HG03460 (cell line): ENCODE data around the gene MBNL1.
A peak's percentile ranks its signal among the peaks of the same experiment; 100 is the strongest.
"Not testable (repeated sequence)": the region's sequence is repeated elsewhere in the genome, so short reads cannot be mapped to it uniquely, and the experiment has no call there.

ENCODE experiments used
- ATAC-seq: cut with Tn5 transposase; IDR thresholded peaks from one replicate; pipeline ENCODE4 v1.9.1; 2021; ENCODE audit not compliant: unreplicated experiment

MBNL1 gene

DNA sequence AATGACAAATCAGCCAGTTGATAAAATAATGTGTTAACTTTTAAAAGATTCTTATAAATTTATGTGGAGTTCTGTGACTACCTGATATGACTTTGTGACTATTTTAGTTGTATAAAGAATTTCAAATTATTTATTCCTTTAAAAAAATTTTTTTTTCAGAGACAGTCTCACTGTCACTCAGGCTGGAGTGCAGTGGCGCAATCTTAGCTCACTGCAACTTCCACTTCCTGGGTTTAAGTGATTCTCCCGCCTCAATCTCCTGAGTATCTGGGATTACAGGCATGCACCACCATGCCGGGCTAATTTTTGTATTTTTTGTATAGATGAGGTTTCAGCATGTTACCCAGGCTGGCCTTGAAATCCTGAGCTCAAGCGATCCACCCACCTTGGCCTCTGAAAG lies 48.5 kb downstream of the MBNL1 start:
- no peak for ATAC-seq

DNA sequence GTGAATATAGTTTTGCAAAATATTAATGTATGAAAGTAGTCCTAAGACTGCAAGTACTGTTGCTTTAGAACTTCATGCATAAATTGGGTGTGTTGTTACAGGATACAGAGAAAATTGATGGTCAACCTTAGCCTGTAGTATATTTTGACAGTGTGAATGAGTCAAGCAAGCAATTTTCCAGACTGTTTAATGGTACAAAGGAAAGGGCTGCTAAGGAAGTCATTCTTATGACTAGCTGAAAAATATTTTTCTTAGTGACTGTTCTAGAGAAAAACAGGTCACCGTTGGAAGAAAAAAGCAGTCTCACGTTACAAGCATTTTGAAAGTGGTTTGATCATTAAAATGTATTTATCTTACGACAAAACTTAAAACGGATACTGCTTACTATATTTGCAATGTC lies 49.2 kb downstream of the MBNL1 start:
- no peak for ATAC-seq

DNA sequence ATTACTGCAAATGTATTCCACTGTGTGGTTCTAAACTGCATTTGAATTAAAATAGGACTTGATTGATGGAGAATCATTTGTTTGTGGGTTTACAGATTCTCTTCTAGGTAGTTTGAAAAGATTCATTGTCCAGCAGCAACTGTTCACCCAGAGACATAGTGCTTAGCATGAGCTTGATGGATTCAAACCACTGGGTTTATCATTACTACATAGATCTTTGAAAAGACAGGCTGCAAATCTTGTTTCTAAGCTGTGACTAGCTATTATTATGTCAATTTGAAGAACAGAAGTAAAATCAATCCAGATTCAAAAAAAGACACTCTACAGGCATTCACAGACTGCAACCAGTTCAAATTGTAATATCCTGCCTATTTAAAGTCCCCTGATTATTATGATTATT lies 49.8 kb downstream of the MBNL1 start:
- no peak for ATAC-seq

DNA sequence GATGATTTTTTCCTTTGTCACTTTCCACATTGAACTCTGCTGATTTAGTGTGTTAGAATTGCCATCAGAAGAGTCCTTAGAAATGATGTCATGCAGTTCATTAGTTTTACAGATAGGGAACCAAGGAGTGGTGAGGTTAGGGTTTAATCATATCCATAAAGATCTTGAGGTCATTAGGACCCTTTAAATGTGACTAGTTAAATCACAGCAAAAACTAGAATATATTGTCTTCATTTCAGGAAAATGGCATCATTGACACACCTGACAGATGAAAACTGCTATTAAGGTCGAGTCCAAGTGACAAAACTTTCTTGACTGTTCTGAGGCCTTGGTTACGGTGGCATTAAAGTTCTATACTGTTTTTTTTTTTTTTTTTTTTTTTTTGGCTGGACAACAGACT lies 50.5 kb downstream of the MBNL1 start:
- no peak for ATAC-seq

- ATAC-seq: no peak
Measured at GRCh38 chr3:152319831-152320617, 51.3 kb downstream of the MBNL1 start.

DNA sequence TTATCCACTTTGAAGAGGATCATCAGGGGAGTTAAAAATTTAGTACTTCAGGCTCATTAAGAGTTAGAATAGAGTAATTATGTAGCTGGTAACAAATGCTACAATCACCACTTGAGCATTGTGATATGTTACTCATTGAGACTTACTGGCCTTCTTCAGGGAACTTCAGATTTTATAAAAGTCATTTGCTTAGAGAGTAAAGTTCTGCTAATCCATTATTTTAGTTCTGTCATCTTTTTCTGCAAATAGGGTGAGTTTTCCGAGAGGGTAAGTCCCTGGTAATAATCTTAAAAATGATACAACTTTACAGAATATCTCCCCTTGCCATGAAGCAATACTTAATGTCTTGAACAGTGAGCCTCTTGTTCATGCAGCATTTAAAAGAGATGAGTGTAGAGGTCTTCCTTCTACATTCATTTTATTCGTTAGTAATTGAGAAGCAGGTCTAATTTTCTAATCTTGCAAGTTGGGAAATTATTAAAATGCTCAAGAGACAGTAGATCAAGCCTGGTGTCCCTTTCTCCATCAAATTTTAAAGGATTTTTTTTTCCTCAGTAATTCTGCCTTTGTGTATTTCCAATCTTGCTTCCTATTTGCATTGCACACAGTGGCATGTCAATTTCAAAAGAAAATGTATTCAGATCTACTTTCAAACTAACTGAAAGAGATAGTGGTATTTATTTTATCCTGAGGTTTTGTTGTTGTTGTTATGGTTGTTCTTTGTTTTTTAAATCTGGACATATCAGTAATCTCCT lies 52.6 kb downstream of the MBNL1 start:
- no peak for ATAC-seq

GRCh38 chr3:152321955-152322377 lies 53.2 kb downstream of the MBNL1 start:
- no peak for ATAC-seq

- peak; percentile 75 for ATAC-seq
Measured at GRCh38 chr3:152322756-152323155, 54.0 kb downstream of the MBNL1 start.

DNA sequence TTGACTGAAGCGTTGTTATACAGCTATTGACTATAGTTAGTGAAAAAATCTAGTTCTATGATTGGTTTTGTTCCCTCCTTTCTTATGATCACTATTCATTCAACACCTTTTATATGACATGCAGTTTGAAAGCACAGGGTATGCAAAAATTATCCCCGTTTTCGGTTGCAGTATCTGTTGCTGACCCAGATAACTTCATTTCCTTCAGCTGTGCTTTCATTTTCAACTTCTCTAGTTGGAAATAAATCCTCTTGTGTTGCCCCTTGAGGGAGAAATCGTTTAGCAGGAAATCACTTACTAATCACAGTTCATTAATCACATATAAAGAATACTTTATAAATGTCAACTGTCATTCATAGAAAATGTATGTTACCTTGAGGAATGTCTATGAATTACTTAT lies 55.1 kb downstream of the MBNL1 start:
- peak; percentile 77 for ATAC-seq

DNA sequence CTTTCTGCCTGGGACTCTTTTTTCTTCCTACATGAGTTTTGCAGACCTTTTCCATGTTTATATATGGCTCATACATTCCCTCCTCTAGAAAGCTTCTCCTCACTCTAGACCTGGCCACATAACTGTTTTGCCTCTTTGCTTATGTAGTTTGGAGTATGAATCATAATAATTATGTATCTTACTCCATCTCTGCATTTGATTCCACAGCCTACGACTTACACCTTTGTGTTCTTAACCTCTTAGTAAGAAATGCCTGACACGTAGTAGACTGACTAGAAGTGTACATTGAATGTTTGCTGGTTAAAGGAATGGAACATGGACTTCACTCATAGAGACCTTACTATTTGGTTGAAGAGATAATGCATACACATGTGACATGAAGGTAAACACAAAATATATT lies 56.4 kb downstream of the MBNL1 start:
- ATAC-seq: no peak

DNA sequence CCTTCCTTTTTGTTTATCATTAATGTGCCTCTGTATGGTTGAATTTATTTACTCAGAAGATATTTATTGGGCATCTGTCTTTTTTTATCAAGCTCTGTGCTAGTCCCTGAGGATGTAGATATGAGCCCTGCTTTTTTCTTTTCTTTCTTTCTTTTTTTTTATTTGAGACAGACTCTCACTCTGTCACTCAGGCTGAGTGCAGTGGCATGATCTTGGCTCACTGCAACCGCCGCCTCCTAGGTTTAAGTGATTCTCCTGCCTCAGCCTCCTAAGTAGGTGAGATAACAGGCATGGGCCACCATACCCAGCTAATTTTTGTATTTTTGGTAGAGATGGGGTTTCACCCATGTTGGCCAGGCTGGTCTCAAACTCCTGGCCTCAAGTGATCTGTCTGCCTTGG lies 58.5 kb downstream of the MBNL1 start:
- ATAC-seq: no peak

- no peak for ATAC-seq
Measured at GRCh38 chr3:152328841-152329240, 60.1 kb downstream of the MBNL1 start.

DNA sequence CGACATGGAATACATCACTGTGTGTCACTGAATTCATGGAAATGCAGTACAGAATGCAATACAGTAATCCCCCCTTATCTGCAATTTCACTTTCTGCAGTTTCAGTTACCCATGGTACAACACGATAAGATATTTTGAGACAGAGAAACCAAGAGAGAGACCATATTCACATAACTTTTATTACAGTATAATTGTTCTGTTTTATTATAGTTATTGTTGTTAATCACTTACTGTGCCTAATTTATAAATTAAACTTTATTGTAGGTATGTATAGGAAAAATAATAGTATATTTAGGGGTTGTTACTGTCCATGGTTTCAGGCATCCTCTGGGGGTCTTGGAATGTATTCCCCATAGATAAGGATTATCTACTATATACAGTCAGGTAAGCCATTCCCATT lies 61.8 kb downstream of the MBNL1 start:
- ATAC-seq: no peak

DNA sequence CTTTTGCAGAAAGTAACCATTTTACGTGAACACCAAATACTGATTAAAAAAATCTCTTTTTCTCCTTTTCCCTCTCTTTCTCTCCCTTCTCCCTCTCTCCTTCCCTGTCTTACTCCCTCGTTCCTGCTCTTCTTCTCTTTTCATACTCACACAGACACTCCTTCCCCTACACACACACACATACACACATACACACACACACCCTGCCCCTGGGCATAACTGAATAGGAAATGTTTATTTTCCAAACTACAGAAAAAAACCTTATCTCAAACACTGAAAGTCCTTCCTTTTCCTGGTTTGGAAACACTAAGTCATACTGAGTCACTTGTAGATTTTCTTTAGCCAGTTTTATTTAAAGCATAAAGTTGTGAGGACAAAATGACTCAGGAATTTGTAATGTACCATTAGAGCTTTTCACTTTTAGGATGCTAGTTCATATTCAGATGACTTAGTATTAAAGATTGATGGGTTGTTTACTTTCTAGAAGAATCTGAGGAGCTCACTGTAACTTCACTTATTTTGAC lies 62.4 kb downstream of the MBNL1 start:
- ATAC-seq: no peak

DNA sequence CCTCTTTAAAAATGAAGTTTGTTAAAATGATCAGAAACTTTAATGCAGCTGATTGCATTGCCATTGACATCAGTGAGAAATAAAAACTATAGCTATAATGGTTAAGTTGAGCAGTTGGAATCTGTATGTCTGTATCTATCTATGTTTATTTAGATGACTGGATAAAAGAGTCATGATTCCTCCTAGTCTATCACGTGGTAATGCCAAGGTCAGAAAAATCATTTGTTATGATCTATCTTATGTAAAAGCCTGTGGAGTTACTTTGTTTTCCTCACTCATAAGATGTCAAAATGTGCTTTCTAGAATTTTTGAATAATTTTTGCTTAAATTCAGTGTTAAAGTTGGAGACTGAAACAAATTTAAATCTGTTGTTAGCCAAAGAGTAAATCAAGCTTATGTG lies 63.3 kb downstream of the MBNL1 start:
- no peak for ATAC-seq

DNA sequence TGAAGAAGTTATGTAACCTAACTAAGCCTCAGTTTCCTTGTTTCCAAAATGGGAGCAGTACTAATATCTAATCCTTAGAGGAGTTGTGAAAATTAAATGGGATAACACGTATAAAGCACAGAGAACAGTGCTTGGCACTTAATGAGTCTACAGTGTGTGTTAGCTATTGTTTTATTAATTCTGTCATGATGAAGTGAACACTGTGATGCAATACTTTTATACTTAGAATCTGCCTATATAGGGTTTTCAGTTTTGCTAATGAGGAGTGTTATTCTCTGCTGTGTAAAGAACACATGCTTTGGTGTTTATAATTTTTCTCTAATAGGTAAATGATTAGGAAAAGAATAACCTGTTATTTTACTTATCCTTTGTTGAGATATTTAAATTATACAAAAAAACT lies 65.2 kb downstream of the MBNL1 start:
- ATAC-seq: no peak

DNA sequence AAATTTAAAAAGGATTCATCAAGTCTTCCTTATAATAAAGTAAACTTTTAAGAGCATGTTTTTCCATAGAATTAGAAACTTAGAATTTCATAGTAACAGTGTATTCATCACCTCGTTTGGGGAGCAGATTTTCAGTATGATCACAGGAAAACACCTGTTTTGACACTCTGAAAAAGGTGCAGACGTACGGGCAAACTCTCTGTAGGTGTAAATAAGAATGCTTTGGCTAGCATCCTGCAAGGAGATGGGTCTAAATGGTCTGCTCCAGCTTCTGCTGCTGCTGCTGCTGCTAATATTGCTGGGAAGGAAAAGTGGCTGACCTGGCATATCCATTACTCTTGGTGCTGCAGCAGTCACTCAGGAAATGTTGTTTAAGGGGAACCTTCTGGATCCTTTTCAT lies 66.0 kb downstream of the MBNL1 start:
- no peak for ATAC-seq

DNA sequence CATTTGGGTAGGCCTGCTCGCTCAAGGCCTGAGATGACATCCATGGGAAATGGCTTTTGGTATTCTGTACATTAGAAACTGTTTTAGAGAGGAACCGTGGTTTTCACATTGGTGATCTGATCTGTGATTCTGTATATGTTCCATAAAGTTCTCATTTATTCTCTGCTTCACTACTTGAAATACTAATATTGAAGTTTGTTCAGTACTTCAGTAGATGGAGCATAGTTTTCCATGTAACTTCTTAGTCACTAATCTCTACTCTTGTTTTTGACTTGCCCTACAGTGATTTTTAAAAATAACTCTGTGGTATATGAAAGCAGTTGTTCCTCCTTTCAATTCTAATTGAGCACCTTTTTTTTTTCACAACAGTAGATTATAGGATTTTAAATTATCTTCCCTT lies 66.5 kb downstream of the MBNL1 start:
- no peak for ATAC-seq

GRCh38 chr3:152337337-152337736 lies 68.6 kb downstream of the MBNL1 start:
- not testable (repeated sequence) for ATAC-seq

DNA sequence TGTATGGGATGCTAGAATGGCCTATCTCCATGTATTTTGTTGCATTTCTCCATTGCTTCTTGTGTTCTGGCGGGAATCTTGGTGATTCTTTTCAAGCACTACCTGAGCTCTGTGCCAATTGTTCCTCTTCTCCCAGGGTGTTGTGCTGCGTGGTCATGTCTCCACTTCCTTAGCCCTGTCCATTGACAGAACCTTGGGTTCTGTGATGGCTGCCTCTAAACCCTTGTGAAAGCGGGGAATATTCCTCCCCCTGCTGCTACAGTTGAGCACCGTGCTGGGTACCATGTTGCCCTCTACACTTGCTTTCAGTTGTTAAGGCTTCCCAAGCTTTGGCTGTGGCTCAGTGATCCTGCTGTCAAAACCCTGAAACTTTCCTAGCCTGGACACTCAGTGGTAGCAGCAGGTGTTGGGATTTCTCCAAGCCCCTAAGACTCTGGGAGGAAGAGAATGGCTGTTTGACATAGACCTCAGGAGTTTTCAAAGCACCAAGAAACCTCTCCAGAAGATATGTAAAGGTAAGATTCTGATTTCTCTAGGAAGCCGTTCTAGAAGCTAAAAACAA lies 69.5 kb downstream of the MBNL1 start:
- ATAC-seq: no peak

DNA sequence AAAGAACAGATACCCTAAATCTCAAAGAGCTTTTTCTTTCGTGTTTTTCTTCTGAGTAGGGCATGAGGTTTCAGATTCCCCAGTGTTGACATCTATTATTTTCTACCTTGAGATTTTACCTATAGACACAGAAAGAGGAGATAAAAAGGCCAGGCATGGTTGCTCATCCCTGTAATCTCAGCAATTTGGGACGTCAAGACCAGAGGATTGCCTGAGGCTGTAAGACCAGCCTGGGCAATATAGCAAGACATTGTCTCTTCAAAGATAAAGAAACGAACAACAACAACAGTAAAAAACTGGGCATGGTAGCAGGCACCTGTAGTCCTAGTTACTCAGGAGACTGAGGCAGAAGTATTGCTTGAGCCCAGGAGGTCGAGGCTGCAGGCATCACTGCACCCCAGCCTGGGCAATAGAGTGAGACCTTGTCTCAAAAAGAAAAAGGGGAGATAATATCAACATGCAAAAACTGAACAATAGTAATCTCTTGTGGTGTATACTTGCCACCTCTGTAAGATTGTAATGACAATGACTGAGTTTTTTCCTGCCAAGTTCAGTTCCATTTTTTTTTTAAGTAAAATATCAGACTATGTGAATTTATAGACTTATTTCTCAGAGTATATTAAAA lies 71.3 kb downstream of the MBNL1 start:
- ATAC-seq: no peak

GRCh38 chr3:152345233-152345632 lies 76.5 kb downstream of the MBNL1 start:
- ATAC-seq: no peak
